GM23248 (cell line): ENCODE measurements around the gene CEBPG. TPM values are rescaled to one million over a fixed set of nuclear protein-coding genes. Genes with fewer than 3 reads are reported as not detected.

Source experiments
- DNase-seq: peaks from one replicate; pipeline ENCODE4 v3.0.0-alpha.2; 2015
- H2AFZ ChIP-seq: fragments of 200-600 bp; sonication (generic); 2 replicates; pipeline ENCODE4 v1.6.1; 2016; ENCODE audit warnings: antibody characterized with exemption
- H3F3A ChIP-seq: fragments of 200-600 bp; sonication (generic); 2 replicates; pipeline ENCODE4 v1.6.1; 2016; ENCODE audit warnings: mild to moderate bottlenecking, antibody characterized with exemption, mixed run types; ENCODE audit not compliant: insufficient read depth
- H3K27ac ChIP-seq: fragments of 200-600 bp; sonication (generic); 2 replicates; pipeline ENCODE4 v1.5.1; 2016; ENCODE audit warnings: mild to moderate bottlenecking
- H3K27me3 ChIP-seq: fragments of 200-600 bp; sonication (generic); replicated peaks from 2 replicates; pipeline ENCODE4 v1.6.1; 2016; ENCODE audit warnings: mild to moderate bottlenecking; ENCODE audit not compliant: insufficient read depth
- H3K36me3 ChIP-seq: fragments of 200-600 bp; sonication (generic); 2 replicates; pipeline ENCODE4 v1.6.1; 2016; ENCODE audit warnings: low read depth, mild to moderate bottlenecking
- H3K4me1 ChIP-seq: fragments of 200-600 bp; sonication (generic); 2 replicates; pipeline ENCODE4 v1.6.1; 2016; ENCODE audit warnings: mild to moderate bottlenecking; ENCODE audit not compliant: insufficient read depth
- H3K4me2 ChIP-seq: fragments of 200-600 bp; sonication (generic); one replicate; pipeline ENCODE4 v1.6.1; 2016; ENCODE audit warnings: mild to moderate bottlenecking; ENCODE audit not compliant: unreplicated experiment
- H3K4me3 ChIP-seq: fragments of 200-600 bp; sonication (generic); 2 replicates; pipeline ENCODE4 v1.5.1; 2016; ENCODE audit warnings: mild to moderate bottlenecking
- H3K79me2 ChIP-seq: fragments of 200-600 bp; sonication (generic); 2 replicates; pipeline ENCODE4 v1.6.1; 2016; ENCODE audit warnings: mild to moderate bottlenecking; ENCODE audit not compliant: insufficient read depth
- H3K9ac ChIP-seq: fragments of 200-600 bp; sonication (generic); 2 replicates; pipeline ENCODE4 v1.6.1; 2016; ENCODE audit warnings: mild to moderate bottlenecking
- H3K9me2 ChIP-seq: fragments of 200-600 bp; sonication (generic); 2 replicates; pipeline ENCODE4 v1.6.1; 2016; ENCODE audit warnings: mixed run types, mild to moderate bottlenecking, moderate library complexity; ENCODE audit not compliant: insufficient read depth
- H3K9me3 ChIP-seq: fragments of 200-600 bp; sonication (generic); one replicate; pipeline ENCODE4 v1.6.1; 2017; ENCODE audit warnings: low read depth
- H4K20me1 ChIP-seq: fragments of 200-600 bp; sonication (generic); 2 replicates; pipeline ENCODE4 v1.6.0; 2016; ENCODE audit not compliant: insufficient read depth
- EZH2 ChIP-seq: fragments of 200-600 bp; sonication (generic); IDR thresholded peaks from 2 replicates; pipeline ENCODE4 v1.6.1; 2018; ENCODE audit warnings: antibody characterized with exemption, mild to moderate bottlenecking; ENCODE audit not compliant: insufficient read depth, poor library complexity, severe bottlenecking
- EZH2phosphoT487 ChIP-seq: fragments of 200-600 bp; sonication (generic); IDR thresholded peaks from 2 replicates; pipeline ENCODE4 v1.6.1; 2018; ENCODE audit warnings: antibody characterized with exemption, moderate library complexity, mild to moderate bottlenecking, low read depth; ENCODE audit not compliant: insufficient read depth
- WGBS, 2 experiments: methylation state at CpG; one replicate each; pipeline ENCODE4 v1.1.6; 2015 to 2017; ENCODE audit warnings: low lambda C conversion rate in 2 of 2, low coverage in 1 of 2; ENCODE audit errors: missing lambda C conversion rate in 2 of 2; 5-methylcytosine and 5-hydroxymethylcytosine counted together
- in situ Hi-C: fragments of 300-500 bp; cut with MboI; formaldehyde crosslinking; loops from 2 replicates; pipeline ENCODE4 v1.15.0; 2020
- polyA plus RNA-seq: library from polyadenylated mRNA; unstranded; fragments of >200 nt; fragmentation: Nextera tagmentation; extraction: Ambion mirVana; gene quantifications from 2 replicates; pipeline ENCODE4 v1.2.1, GENCODE V29; 2016
- total RNA-seq: library from RNA; depleted of rRNA; stranded (reverse); fragments of >200 nt; shearing (Covaris generic); gene quantifications from 2 replicates; pipeline ENCODE4 v1.2.3, GENCODE V29; 2014

Gene CEBPG
- total and polyA plus RNA-seq, 2 experiments from 2014 or later = 27.6 to 36.2 TPM

GRCh38 chr19:33375156-33375836, 1.8 kb downstream of the CEBPG start:
- Histone ChIP-seq H3K4me1 (peaks cover 36% of the 10 kb centered on the region), H3K4me3 (peak overlapping the region; percentile 100), H2AFZ (no peak overlapping the region), H3K4me2 (peak overlapping the region; percentile 92), H3K27me3 (no peaks in the 10 kb centered on the region), H3K9ac (peak overlapping the region; percentile 99), H3K27ac (peak overlapping the region; percentile 97), H4K20me1 (peaks cover 48% of the 10 kb centered on the region), H3K9me3 (no peaks in the 10 kb centered on the region), H3K9me2 (no peaks in the 10 kb centered on the region), H3K36me3 (peaks cover 12% of the 10 kb centered on the region), H3F3A (peaks cover 52% of the 10 kb centered on the region), H3K79me2 (peaks cover 63% of the 10 kb centered on the region)
- TF ChIP-seq EZH2phosphoT487 = no peak
- no peak for TF ChIP-seq EZH2
- DNase-seq = no peak
- in situ Hi-C loops = no loop called here
- WGBS, 2 experiments = 72 to 73% methylated on average over 9 of the region's 9 CpGs

GRCh38 chr19:33375837-33376159, 2.3 kb downstream of the CEBPG start:
- H3K27me3 ChIP-seq = no peaks in the 10 kb centered on the region
- peaks cover 57% of the 10 kb centered on the region for H3F3A ChIP-seq
- WGBS, 2 experiments = 83 to 100% methylated on average over 1 of the region's 1 CpG
- TF ChIP-seq EZH2 (no peak), EZH2phosphoT487 (no peak)
- H3K9ac ChIP-seq = peak overlapping the region; percentile 99
- no peaks in the 10 kb centered on the region for H3K9me3 ChIP-seq
- no peak overlapping the region for H2AFZ ChIP-seq
- peaks cover 53% of the 10 kb centered on the region for H4K20me1 ChIP-seq
- no peaks in the 10 kb centered on the region for H3K9me2 ChIP-seq
- H3K4me3 ChIP-seq = peak overlapping the region; percentile 100
- H3K27ac ChIP-seq = peak overlapping the region; percentile 97
- peaks cover 68% of the 10 kb centered on the region for H3K79me2 ChIP-seq
- H3K4me1 ChIP-seq = peaks cover 36% of the 10 kb centered on the region
- in situ Hi-C loops = no loop called here
- peak; percentile 61 for DNase-seq
- H3K4me2 ChIP-seq = peak overlapping the region; percentile 92
- H3K36me3 ChIP-seq = peaks cover 17% of the 10 kb centered on the region

- TF ChIP-seq EZH2 = no peak
- TF ChIP-seq EZH2phosphoT487 = no peak
- in situ Hi-C loops = no loop called here
- H3K79me2 ChIP-seq = peaks cover 74% of the 10 kb centered on the region
- no peaks in the 10 kb centered on the region for H3K27me3 ChIP-seq
- peaks cover 36% of the 10 kb centered on the region for H3K4me1 ChIP-seq
- peak overlapping the region; percentile 100 for H3K4me3 ChIP-seq
- DNase-seq = peak; percentile 94
- H3K27ac ChIP-seq = peak overlapping the region; percentile 97
- no peaks in the 10 kb centered on the region for H3K9me2 ChIP-seq
- H2AFZ ChIP-seq = no peak overlapping the region
- WGBS, 2 experiments = 4 to 5% methylated on average over 2 of the region's 2 CpGs
- peaks cover 19% of the 10 kb centered on the region for H3K36me3 ChIP-seq
- peaks cover 58% of the 10 kb centered on the region for H3F3A ChIP-seq
- H3K9me3 ChIP-seq = no peaks in the 10 kb centered on the region
- H3K4me2 ChIP-seq = peak overlapping the region; percentile 92
- peaks cover 58% of the 10 kb centered on the region for H4K20me1 ChIP-seq
- peak overlapping the region; percentile 99 for H3K9ac ChIP-seq
These were observed 2.9 kb downstream of the CEBPG start for GRCh38 chr19:33376423-33376822.

GRCh38 chr19:33376941-33377557, 3.5 kb downstream of the CEBPG start:
- DNase-seq = no peak
- in situ Hi-C loops = no loop called here
- Histone ChIP-seq H2AFZ (no peak overlapping the region), H4K20me1 (peaks cover 64% of the 10 kb centered on the region), H3K27ac (peak overlapping the region; percentile 97), H3K4me3 (peak overlapping the region; percentile 100; the same call in 1 of the 2 replicates), H3K79me2 (peaks cover 80% of the 10 kb centered on the region), H3K9ac (peak overlapping the region; percentile 14; the same call in 1 of the 2 replicates), H3K9me2 (no peaks in the 10 kb centered on the region), H3K4me2 (peak overlapping the region; percentile 24), H3K36me3 (peaks cover 19% of the 10 kb centered on the region), H3F3A (peaks cover 58% of the 10 kb centered on the region), H3K4me1 (peaks cover 36% of the 10 kb centered on the region), H3K27me3 (no peaks in the 10 kb centered on the region), H3K9me3 (no peaks in the 10 kb centered on the region)
- 89% methylated on average over 7 of the region's 7 CpGs for WGBS, 2 experiments
- TF ChIP-seq EZH2phosphoT487 (no peak), EZH2 (no peak)
